GM19397 (cell line): ENCODE results near the gene RAB1B.

Experiments
- ATAC-seq: cut with Tn5 transposase; IDR thresholded peaks from one replicate; pipeline ENCODE4 v1.9.1; 2021; ENCODE audit warnings: mild to moderate bottlenecking, moderate library complexity; ENCODE audit not compliant: unreplicated experiment

The RAB1B gene

DNA sequence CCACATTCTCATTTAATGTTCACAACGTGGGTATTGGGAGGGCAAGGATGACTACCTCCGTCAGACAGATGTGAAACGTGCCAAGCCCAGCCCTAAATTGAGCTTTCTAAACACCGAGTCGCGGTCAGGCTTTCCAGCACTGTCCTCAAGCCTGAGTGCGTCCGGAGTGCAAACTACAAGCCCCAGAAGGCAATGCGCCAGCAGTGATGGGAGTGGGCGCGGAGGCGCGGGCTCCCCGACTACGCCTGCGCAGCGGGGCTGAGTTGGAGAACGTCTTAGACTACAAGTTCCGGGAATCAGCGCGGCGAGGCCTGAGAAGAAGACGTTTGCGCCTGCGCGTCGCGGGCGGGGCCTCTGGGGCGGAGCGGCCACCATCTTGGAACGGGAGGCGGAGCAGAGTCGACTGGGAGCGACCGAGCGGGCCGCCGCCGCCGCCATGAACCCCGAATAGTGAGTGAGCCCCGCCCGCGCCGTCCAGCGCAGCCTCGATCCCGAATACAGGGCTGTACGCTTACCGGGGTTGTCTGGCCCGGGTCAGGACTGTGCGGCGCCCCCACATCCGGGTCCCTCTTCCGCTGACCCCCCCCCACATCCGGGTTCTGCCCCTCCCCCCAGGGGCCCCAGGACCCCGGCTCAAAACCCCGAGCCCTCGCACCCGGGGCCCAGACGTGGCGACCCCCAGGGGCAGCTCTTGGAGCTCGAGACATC is at the start of gene RAB1B:
Gene RAB1B, plus strand, starts transcription at position 396 of the 708 bp plus-strand sequence. Its CDS starts 41 bp downstream, at position 437.
- ATAC-seq: peak; percentile 79

GRCh38 chr11:66218846-66219620 is 49.4 kb upstream of the RAB1B start:
- no peak for ATAC-seq

- ATAC-seq: no peak
These were observed 48.4 kb upstream of the RAB1B start for GRCh38 chr11:66219846-66220565.

- ATAC-seq: no peak
These were observed 47.9 kb upstream of the RAB1B start for GRCh38 chr11:66220566-66220935.

DNA sequence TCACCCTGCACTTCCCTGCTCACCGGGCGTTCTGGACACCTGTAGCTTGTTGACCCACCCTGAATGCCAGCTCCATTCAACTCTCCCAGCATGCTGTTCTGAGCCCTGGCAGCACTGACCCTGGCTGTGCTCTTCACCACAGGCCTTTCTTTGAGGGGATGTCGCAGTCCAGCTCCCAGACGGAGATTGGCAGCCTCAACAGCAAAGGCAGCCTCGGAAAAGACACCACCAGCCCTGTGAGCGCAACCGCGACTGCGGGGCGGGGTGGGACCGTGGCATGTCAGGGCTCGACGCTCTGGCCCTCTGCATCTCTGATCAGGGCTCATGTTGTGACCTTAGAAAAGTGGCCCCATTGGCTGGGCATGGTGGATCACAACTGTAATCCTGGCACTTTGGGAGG is 47.4 kb upstream of the RAB1B start:
- no peak for ATAC-seq

GRCh38 chr11:66221726-66222236 is 46.7 kb upstream of the RAB1B start:
- peak; percentile 24 for ATAC-seq

DNA sequence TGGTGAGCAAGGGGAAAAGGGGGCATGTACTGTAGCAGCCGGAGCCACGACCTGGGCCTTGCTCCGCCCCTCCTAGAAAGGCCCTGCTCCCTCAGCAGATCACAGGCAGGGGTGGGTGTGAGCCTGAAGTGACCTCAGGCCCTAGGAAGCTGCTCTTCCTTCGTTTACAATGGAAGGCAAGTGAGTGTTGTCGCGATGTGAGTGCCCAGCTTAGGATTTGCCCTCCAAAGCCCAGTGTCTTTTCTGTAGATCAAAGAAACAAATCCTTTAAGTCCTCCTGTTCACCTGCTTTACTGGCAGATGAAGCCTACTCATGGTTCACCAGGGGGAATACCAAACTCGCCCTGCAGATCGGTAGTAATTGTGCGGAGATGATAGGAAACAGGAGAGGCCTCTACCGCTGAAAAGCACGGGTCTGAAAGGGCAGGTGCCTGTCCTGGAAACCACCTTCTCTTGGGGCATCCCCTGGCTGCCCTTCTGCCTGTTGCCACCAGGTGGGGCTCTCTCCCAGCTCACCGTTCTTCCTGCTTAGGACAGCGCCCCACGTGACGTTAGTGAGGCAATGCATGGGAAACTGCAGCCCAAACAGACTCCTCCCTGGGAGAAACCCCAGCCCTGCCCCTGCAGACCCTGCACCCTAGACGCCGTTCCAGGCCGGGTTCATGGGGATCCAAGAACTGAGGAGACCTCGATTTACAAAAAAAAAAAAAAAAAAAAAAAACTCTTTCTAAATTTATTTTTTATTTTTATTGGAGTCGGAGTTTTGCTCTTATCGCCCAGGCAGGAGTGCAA is 45.9 kb upstream of the RAB1B start:
- peak; percentile 73 for ATAC-seq

GRCh38 chr11:66224226-66224855 is 44.1 kb upstream of the RAB1B start:
- ATAC-seq: no peak

- no peak for ATAC-seq
These were observed 43.4 kb upstream of the RAB1B start for GRCh38 chr11:66225066-66225465.

GRCh38 chr11:66226101-66226500 is 42.3 kb upstream of the RAB1B start:
- ATAC-seq: no peak

GRCh38 chr11:66227700-66228099 is 40.7 kb upstream of the RAB1B start:
- no peak for ATAC-seq

GRCh38 chr11:66228521-66228920 is 39.9 kb upstream of the RAB1B start:
- no peak for ATAC-seq

DNA sequence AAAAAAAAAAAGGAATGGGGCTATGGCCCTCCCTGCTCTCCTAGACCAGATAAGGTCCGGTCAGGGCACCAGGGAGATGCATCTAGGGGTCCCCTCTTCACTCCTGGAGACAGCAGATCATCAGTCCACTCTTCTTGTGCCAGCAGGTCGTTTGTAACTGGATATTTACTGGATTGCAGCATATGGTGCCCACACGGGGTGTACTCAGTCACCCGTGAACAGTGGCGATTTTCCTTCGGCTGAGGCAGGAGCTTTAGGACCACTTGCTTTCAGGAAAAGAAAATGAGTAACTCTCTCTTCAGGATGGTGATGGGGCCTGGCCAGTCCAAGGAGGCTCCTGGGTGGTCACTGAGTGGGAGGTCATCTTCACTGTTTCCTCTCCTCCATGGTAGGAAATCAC is 38.3 kb upstream of the RAB1B start:
- ATAC-seq: no peak

DNA sequence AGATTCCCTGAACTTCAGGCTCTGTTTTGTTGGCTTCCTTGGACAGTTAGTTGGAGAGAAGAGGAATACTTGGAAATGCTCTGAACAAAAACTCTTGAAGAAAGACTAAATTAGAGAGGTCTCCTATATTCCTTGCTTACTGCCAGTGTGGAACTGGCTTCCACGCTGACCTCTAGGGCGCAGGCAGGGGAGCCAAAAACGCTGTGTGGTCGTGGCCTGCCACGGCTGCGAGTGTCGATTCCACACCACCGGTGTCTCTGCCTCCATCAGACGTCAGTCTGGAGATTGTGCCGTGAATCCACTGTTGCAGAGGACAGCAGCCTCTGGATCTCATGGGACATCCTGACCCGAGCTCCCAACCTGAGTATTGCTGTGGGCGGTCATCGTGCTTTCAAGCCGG is 37.5 kb upstream of the RAB1B start:
- ATAC-seq: no peak

- no peak for ATAC-seq
These were observed 36.9 kb upstream of the RAB1B start for GRCh38 chr11:66231561-66231960.

- no peak for ATAC-seq
These were observed 35.7 kb upstream of the RAB1B start for GRCh38 chr11:66232769-66233168.

DNA sequence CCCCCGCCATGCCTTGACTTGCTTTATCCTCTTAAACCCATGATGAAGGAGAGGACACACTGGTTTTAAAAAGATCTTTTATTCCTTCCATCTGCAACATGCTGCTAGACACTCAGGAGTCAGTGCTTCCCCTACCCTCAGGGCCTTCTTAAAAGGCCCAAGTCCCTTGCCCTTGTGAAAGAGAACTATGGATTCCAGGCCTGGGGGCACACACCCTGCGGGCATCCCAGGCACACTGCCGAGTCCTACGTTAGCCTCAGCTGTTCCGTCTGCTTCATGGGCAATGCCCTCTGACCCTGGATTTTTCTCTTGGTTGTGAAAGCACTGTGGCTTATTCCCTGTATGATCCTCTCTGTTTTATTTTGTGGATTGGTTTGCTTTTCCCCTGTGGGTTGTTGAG is 35.1 kb upstream of the RAB1B start:
- no peak for ATAC-seq

DNA sequence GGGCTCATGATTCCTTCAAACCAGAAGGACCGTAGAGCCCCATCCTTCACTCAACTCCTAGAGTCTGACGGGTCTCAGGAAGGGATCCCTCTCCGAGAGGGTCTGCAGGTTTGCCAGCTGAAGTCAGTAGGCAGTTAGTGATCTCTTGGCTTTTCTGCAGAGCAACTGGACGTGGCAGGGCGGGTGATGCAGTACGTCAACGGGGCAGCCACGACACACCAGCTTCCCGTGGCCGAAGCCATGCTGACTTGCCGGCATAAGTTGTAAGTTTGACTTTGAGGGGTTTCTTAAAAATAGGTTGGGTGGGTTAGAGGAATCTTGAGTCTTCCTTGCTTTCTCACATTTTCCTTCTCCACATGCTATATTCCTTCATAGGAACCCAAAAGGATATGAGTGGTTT is 33.3 kb upstream of the RAB1B start:
- no peak for ATAC-seq

DNA sequence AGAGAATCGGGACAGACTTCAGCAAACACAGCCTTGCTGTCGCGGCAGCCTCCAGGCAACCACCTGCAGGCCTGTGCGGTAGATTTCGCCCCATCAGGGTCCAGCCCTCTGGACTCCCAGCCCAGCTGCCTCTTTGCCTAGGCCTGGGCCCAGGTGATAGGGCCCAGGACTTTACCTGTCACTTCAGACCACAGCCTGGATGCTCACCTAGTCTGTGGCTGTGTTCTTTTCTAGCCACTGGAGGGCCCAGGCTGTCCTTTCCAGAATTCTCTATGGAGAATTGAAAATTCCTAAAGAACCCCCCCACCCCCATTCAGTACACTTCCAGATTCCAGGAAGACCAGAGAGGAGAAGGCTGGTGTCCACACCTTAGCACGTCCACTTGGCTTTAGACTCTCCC is 30.6 kb upstream of the RAB1B start:
- ATAC-seq: no peak

GRCh38 chr11:66238786-66239413 is 29.5 kb upstream of the RAB1B start:
- ATAC-seq: no peak
